HG03045 (cell line): Measurements from ENCODE around the gene RRAGC.

Experiments
- ATAC-seq: cut with Tn5 transposase; IDR thresholded peaks from one replicate; pipeline ENCODE4 v1.9.1; 2021; ENCODE audit warnings: mild to moderate bottlenecking, moderate library complexity; ENCODE audit not compliant: unreplicated experiment

Gene RRAGC

GRCh38 chr1:38859561-38860453 lies at the start of gene RRAGC:
Gene RRAGC, minus strand, starts transcription at chr1:38859772. Its CDS starts 126 bp downstream, at chr1:38859646.
- peak; percentile 94 for ATAC-seq

- ATAC-seq = no peak
Observed at GRCh38 chr1:38908821-38909220, 49.2 kb upstream of the RRAGC start.

- no peak for ATAC-seq
Observed at GRCh38 chr1:38905985-38906384, 46.4 kb upstream of the RRAGC start.

GRCh38 chr1:38899560-38899959 lies 40.0 kb upstream of the RRAGC start:
- ATAC-seq = no peak

GRCh38 chr1:38898653-38899230 lies 39.2 kb upstream of the RRAGC start:
- ATAC-seq = no peak

- no peak for ATAC-seq
Observed at GRCh38 chr1:38896169-38896568, 36.6 kb upstream of the RRAGC start.

GRCh38 chr1:38892976-38893375 lies 33.4 kb upstream of the RRAGC start:
- no peak for ATAC-seq

- no peak for ATAC-seq
Observed at GRCh38 chr1:38891753-38892152, 32.2 kb upstream of the RRAGC start.

GRCh38 chr1:38889589-38889988 lies 30.0 kb upstream of the RRAGC start:
- no peak for ATAC-seq

GRCh38 chr1:38888423-38889333 lies 29.1 kb upstream of the RRAGC start:
- no peak for ATAC-seq

- ATAC-seq = no peak
Observed at GRCh38 chr1:38885092-38885491, 25.5 kb upstream of the RRAGC start.

- ATAC-seq = no peak
Observed at GRCh38 chr1:38881487-38881886, 21.9 kb upstream of the RRAGC start, which contains the start of gene GJA9. Gene GJA9, minus strand, starts transcription at chr1:38881587. Its CDS starts 5,489 bp downstream, at chr1:38876098.

- no peak for ATAC-seq
Observed at GRCh38 chr1:38875811-38876210, 16.2 kb upstream of the RRAGC start.

- ATAC-seq = peak; percentile 96
Observed at GRCh38 chr1:38873027-38873969, 13.7 kb upstream of the RRAGC start, which contains the start of gene MYCBP. Gene MYCBP, minus strand, starts transcription at chr1:38873348. Its CDS starts 43 bp downstream, at chr1:38873305.

- peak; percentile 16 for ATAC-seq
Observed at GRCh38 chr1:38872401-38873026, 12.9 kb upstream of the RRAGC start.

- no peak for ATAC-seq
Observed at GRCh38 chr1:38870996-38871395, 11.4 kb upstream of the RRAGC start.

GRCh38 chr1:38867208-38867607 lies 7.6 kb upstream of the RRAGC start:
- ATAC-seq = no peak

- no peak for ATAC-seq
Observed at GRCh38 chr1:38865112-38865715, 5.6 kb upstream of the RRAGC start.

- ATAC-seq = no peak
Observed at GRCh38 chr1:38860454-38860795, 853 bp upstream of the RRAGC start.
